IMR-90 (cell line): Measurements from ENCODE around the gene URI1. TPM values are rescaled to one million over a fixed set of nuclear protein-coding genes. Genes with fewer than 3 reads are reported as not detected.

Experiments used
- ATAC-seq: fragments of 200-7000 bp; cut with Tn5 transposase; 2 replicates; pipeline ENCODE4 v1.9.1; 2020; ENCODE audit warnings: low read depth, mild to moderate bottlenecking, moderate library complexity
- BruUV-seq: library from RNA; stranded (reverse); fragments of 400-500 nt; replicated peaks from 2 replicates; lab custom pipeline; 2021; lab: Mats Ljungman, UMichigan
- CTCF ChIA-PET: fragments of 300-600 bp; formaldehyde crosslinking; extraction: SDS; loops from one replicate; lab custom pipeline; 2021; ENCODE audit warnings: antibody characterized with exemption; lab: Yijun Ruan, JAX
- POLR2A ChIA-PET: fragments of 300-600 bp; sonication (Branson Sonifier 250); formaldehyde crosslinking; loops from one replicate; lab custom pipeline; 2022; ENCODE audit warnings: antibody characterized with exemption; ENCODE audit not compliant: unreplicated experiment; lab: Charles Lee
- DNase-seq: peaks from one replicate; pipeline ENCODE4 v3.0.0; 2013
- H2AFZ ChIP-seq: replicated peaks from 2 replicates; pipeline ENCODE3; 2013; ENCODE audit warnings: low read length, mild to moderate bottlenecking; ENCODE audit not compliant: poor library complexity
- H2AK5ac ChIP-seq: 2 replicates; pipeline ENCODE4 v1.6.1; 2013; ENCODE audit warnings: low read depth, low read length, inconsistent platforms
- H2AK9ac ChIP-seq: replicated peaks from 2 replicates; pipeline ENCODE3; 2013; ENCODE audit warnings: mild to moderate bottlenecking, low read depth, low read length, moderate library complexity; ENCODE audit not compliant: poor library complexity
- H2BK120ac ChIP-seq: 2 replicates; pipeline ENCODE4 v1.6.1; 2013; ENCODE audit warnings: low read depth, low read length, inconsistent platforms
- H2BK15ac ChIP-seq: 3 replicates; pipeline ENCODE4 v1.6.1; 2013; ENCODE audit warnings: low read depth, low read length, inconsistent platforms
- H2BK20ac ChIP-seq: 2 replicates; pipeline ENCODE4 v1.6.1; 2013; ENCODE audit warnings: low read depth, mild to moderate bottlenecking, inconsistent platforms, low read length, moderate library complexity
- H2BK5ac ChIP-seq: 2 replicates; pipeline ENCODE4 v1.6.1; 2013; ENCODE audit warnings: mild to moderate bottlenecking, low read depth, low read length, inconsistent platforms; ENCODE audit not compliant: poor library complexity, severe bottlenecking
- H3K14ac ChIP-seq: replicated peaks from 2 replicates; pipeline ENCODE4 v1.6.1; 2013; ENCODE audit warnings: low read depth, low read length, inconsistent platforms
- H3K18ac ChIP-seq: 2 replicates; pipeline ENCODE4 v1.6.1; 2013; ENCODE audit warnings: low read depth, low read length, control low read depth
- H3K23ac ChIP-seq: 2 replicates; pipeline ENCODE4 v1.6.1; 2013; ENCODE audit warnings: low read depth, low read length, inconsistent platforms
- H3K27ac ChIP-seq: 2 replicates; pipeline ENCODE4 v1.5.1; 2013; ENCODE audit warnings: mild to moderate bottlenecking, control low read depth, low read length; ENCODE audit not compliant: insufficient read depth
- H3K27me3 ChIP-seq: 2 replicates; pipeline ENCODE4 v1.6.1; 2013; ENCODE audit warnings: low read length; ENCODE audit not compliant: control insufficient read depth, insufficient read depth
- H3K36me3 ChIP-seq: 2 replicates; pipeline ENCODE4 v1.6.1; 2013; ENCODE audit warnings: low read length, mixed read lengths; ENCODE audit not compliant: control insufficient read depth, insufficient read depth
- H3K4ac ChIP-seq: 2 replicates; pipeline ENCODE4 v1.6.1; 2013; ENCODE audit warnings: low read depth, low read length, inconsistent platforms
- H3K4me1 ChIP-seq: 2 replicates; pipeline ENCODE4 v1.6.1; 2013; ENCODE audit warnings: low read length, mixed read lengths; ENCODE audit not compliant: control insufficient read depth, insufficient read depth
- H3K4me2 ChIP-seq: 2 replicates; pipeline ENCODE4 v1.6.1; 2013; ENCODE audit warnings: low read depth, mild to moderate bottlenecking, control low read depth, low read length, moderate library complexity
- H3K4me3 ChIP-seq: 2 replicates; pipeline ENCODE4 v1.5.1; 2013; ENCODE audit warnings: low read depth, mild to moderate bottlenecking, control low read depth, low read length, moderate library complexity; ENCODE audit not compliant: insufficient read depth
- H3K56ac ChIP-seq: 2 replicates; pipeline ENCODE4 v1.6.1; 2013; ENCODE audit warnings: low read length, inconsistent platforms; ENCODE audit not compliant: insufficient read depth; ENCODE audit errors: extremely low read depth
- H3K79me1 ChIP-seq, 2 experiments: 2 replicates each; pipeline ENCODE4 v1.6.1; 2013; ENCODE audit warnings: low read length in 2 of 2, inconsistent platforms in 1 of 2, low read depth in 1 of 2
- H3K9ac ChIP-seq: 2 replicates; pipeline ENCODE4 v1.6.1; 2013; ENCODE audit warnings: low read depth, low read length, control low read depth
- H3K9me1 ChIP-seq: 2 replicates; pipeline ENCODE4 v1.6.1; 2013; ENCODE audit warnings: low read length, inconsistent platforms; ENCODE audit not compliant: insufficient read depth
- H3K9me3 ChIP-seq: 2 replicates; pipeline ENCODE4 v1.6.1; 2013; ENCODE audit warnings: low read length; ENCODE audit not compliant: control insufficient read depth, insufficient read depth
- H4K20me1 ChIP-seq: 2 replicates; pipeline ENCODE4 v1.6.1; 2013; ENCODE audit warnings: low read length, inconsistent platforms; ENCODE audit not compliant: insufficient read depth
- H4K5ac ChIP-seq: 2 replicates; pipeline ENCODE4 v1.6.1; 2013; ENCODE audit warnings: mild to moderate bottlenecking, low read depth, low read length, control low read depth
- H4K8ac ChIP-seq, 2 experiments: 2 replicates each; pipeline ENCODE4 v1.6.1; 2013; ENCODE audit warnings: low read depth in 2 of 2, low read length in 2 of 2, control low read depth in 1 of 2, inconsistent platforms in 1 of 2
- H4K91ac ChIP-seq: 2 replicates; pipeline ENCODE4 v1.6.1; 2013; ENCODE audit warnings: low read depth, low read length, inconsistent platforms; ENCODE audit not compliant: insufficient read depth
- BHLHE40 ChIP-seq: fragments of 150-350 bp; IDR thresholded peaks from 2 replicates; pipeline ENCODE4 v1.6.1; 2016; ENCODE audit warnings: mild to moderate bottlenecking, low read depth, low read length
- ELK1 ChIP-seq: fragments of 150-350 bp; IDR thresholded peaks from 2 replicates; pipeline ENCODE4 v1.6.1; 2016; ENCODE audit warnings: low read depth, mild to moderate bottlenecking, low read length, moderate library complexity, borderline replicate concordance
- RCOR1 ChIP-seq: IDR thresholded peaks from 2 replicates; pipeline ENCODE4 v1.6.1; 2012; ENCODE audit warnings: mild to moderate bottlenecking, low read length, improper control_type of control experiment; ENCODE audit not compliant: insufficient replicate concordance
- RFX5 ChIP-seq: IDR thresholded peaks from 2 replicates; pipeline ENCODE4 v1.8.0; 2012; ENCODE audit warnings: low read depth, mild to moderate bottlenecking, low read length, moderate library complexity
- WGBS, 2 experiments: methylation state at CpG; one replicate each; pipeline versions ENCODE4 v1.1.5 to v1.1.7; 2013; ENCODE audit warnings: missing lambda C conversion rate in 2 of 2; ENCODE audit not compliant: insufficient read length in 1 of 2; ENCODE audit errors: extremely low coverage in 2 of 2; 5-methylcytosine and 5-hydroxymethylcytosine counted together
- dilution Hi-C: fragments of 300-500 bp; cut with HindIII; formaldehyde crosslinking; loops from one replicate; pipeline ENCODE4 v1.14.3; 2018; ENCODE audit warnings: low sequenced_read_pairs; ENCODE audit not compliant: unreplicated experiment
- in situ Hi-C: fragments of 300-500 bp; cut with MboI; formaldehyde crosslinking; loops from 3 replicates; pipeline ENCODE4 v1.14.3; 2019; ENCODE audit warnings: low sequenced_read_pairs, inconsistent platforms, mixed read lengths
- intact Hi-C: fragments of 100-400 bp; cut with micrococcal nuclease; formaldehyde crosslinking; loops from 2 replicates; pipeline ENCODE4 v1.10.0; 2022
- polyA plus RNA-seq, 3 experiments: library from polyadenylated mRNA; depleted of rRNA; stranded (reverse); fragments of >200 nt; gene quantifications; 2 replicates each; pipeline ENCODE4 v1.2.3, GENCODE V29; 2012; ENCODE audit warnings: low replicate concordance in 1 of 3
- total RNA-seq: library from RNA; depleted of rRNA; stranded (reverse); fragments of >200 nt; gene quantifications from 2 replicates; pipeline ENCODE4 v1.2.3, GENCODE V29; 2012

The URI1 gene
- total and polyA plus RNA-seq, 2 of the 4 experiments (the other 2 are of a cell fraction), result 43.2 to 45.3 TPM

GRCh38 chr19:30052122-30053075 lies 110.4 kb downstream of the URI1 start:
- DNase-seq, result no peak
- Histone ChIP-seq H3K4ac (no peak overlapping the region), H3K27ac (no peak overlapping the region), H4K8ac (no peak overlapping the region), H3K14ac (no peak overlapping the region), H4K20me1 (no peaks in the 10 kb centered on the region), H3K79me1 (no peaks in the 10 kb centered on the region), H2BK120ac (no peak overlapping the region), H2AFZ (no peak overlapping the region), H2AK9ac (no peak overlapping the region), H3K23ac (no peak overlapping the region), H3K9me1 (no peaks in the 10 kb centered on the region; the same call in 1 of the 2 replicates), H2BK15ac (no peak overlapping the region), H3K18ac (no peak overlapping the region), H2AK5ac (no peak overlapping the region), H3K56ac (no peak overlapping the region), H3K4me3 (no peak overlapping the region), H3K27me3 (no peaks in the 10 kb centered on the region), H4K5ac (no peak overlapping the region), H2BK5ac (no peak overlapping the region), H3K4me2 (no peak overlapping the region), H2BK20ac (no peak overlapping the region), H4K91ac (no peak overlapping the region), H3K9ac (no peak overlapping the region), H3K36me3 (no peaks in the 10 kb centered on the region), H3K4me1 (no peaks in the 10 kb centered on the region; the same call in 1 of the 2 replicates), H3K9me3 (no peaks in the 10 kb centered on the region)
- WGBS, 2 experiments, result 67% methylated on average over 1 of the region's 18 CpGs; no CpG with 5 or more reads in 1 of the 2 experiments
- intact Hi-C loops (no loop called here), in situ Hi-C loops (no loop called here), dilution Hi-C loops (no loop called here)
- no peak for ATAC-seq
- BruUV-seq, result no TSS peak
- no peak for TF ChIP-seq RCOR1
- TF ChIP-seq BHLHE40, result no peak
- no peak for TF ChIP-seq RFX5
- no peak for TF ChIP-seq ELK1
- POLR2A ChIA-PET, result no interaction called here
- CTCF ChIA-PET, result no interaction called here
